Calu3 (cell line): ENCODE results near the gene RBM47. TPM values are rescaled to one million over a fixed set of nuclear protein-coding genes. Genes with fewer than 3 reads are reported as not detected.

Source experiments
- BruUV-seq: library from RNA; stranded (reverse); fragments of 400-500 nt; replicated peaks from 2 replicates; lab custom pipeline; 2021; lab: Mats Ljungman, UMichigan
- CTCF ChIA-PET: fragments of 300-600 bp; sonication (Branson Sonifier 250); formaldehyde crosslinking; loops from one replicate; lab custom pipeline; 2022; ENCODE audit warnings: antibody characterized with exemption; lab: Charles Lee
- DNase-seq: peaks from one replicate; pipeline ENCODE4 v3.0.0; 2022
- H3K27ac Mint-ChIP-seq: one replicate; pipeline ENCODE4 v1.8.0; 2022; ENCODE audit warnings: mixed read lengths; ENCODE audit not compliant: unreplicated experiment
- H3K27me3 Mint-ChIP-seq: one replicate; pipeline ENCODE4 v1.8.0; 2022; ENCODE audit warnings: mixed read lengths; ENCODE audit not compliant: unreplicated experiment
- H3K36me3 Mint-ChIP-seq: one replicate; pipeline ENCODE4 v1.8.0; 2022; ENCODE audit warnings: mild to moderate bottlenecking, moderate library complexity, mixed read lengths; ENCODE audit not compliant: insufficient read depth, unreplicated experiment
- H3K4me1 Mint-ChIP-seq: one replicate; pipeline ENCODE4 v1.8.0; 2022; ENCODE audit warnings: mild to moderate bottlenecking, low read depth, mixed read lengths; ENCODE audit not compliant: unreplicated experiment
- H3K4me3 Mint-ChIP-seq: one replicate; pipeline ENCODE4 v1.8.0; 2022; ENCODE audit warnings: mild to moderate bottlenecking, low read depth, moderate library complexity, mixed read lengths; ENCODE audit not compliant: unreplicated experiment
- H3K9me3 Mint-ChIP-seq: one replicate; pipeline ENCODE4 v1.8.0; 2022; ENCODE audit warnings: low read depth, mixed read lengths; ENCODE audit not compliant: unreplicated experiment
- intact Hi-C: fragments of 100-400 bp; cut with micrococcal nuclease; formaldehyde crosslinking; loops from one replicate; pipeline ENCODE4 v1.10.0; 2022; ENCODE audit not compliant: unreplicated experiment
- total RNA-seq: library from RNA; stranded (reverse); gene quantifications from 2 replicates; pipeline ENCODE4 v1.2.3, GENCODE V29; 2022
- TF ChIP-seq, protein P1 (sequence below): fragments of 200-600 bp; IDR thresholded peaks from one replicate; pipeline ENCODE4 v1.8.0; 2022; ENCODE audit warnings: antibody characterized with exemption; ENCODE audit not compliant: unreplicated experiment

The RBM47 gene
- total RNA-seq, 1 experiment from 2014 or later, result 86.6 TPM

DNA sequence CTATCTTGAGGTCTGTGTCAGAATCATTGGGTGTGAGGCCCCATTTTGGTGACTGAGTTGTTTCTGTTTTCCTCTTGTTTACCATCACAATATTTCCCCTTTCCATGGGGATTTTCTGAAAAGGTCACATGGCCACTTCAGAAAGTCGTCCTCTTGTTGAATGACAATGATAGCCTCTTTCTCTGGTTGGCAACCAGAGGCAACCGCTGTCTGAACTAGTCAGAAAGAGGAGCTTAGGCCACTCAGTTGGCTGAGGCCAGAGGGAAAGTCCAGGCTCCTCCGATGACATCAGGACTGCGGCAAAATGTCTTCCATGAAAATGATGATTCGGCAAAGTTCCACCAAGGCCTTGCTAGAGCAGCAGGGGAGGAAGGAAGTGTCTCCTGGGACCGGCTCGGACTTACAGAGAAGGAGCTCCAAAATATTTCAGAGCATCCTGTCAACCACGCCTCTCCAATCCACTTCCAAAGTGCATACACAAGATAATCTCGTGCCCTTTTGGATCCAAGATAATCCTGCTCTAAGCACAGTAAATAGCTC, 19.1 kb upstream of the RBM47 start:
- CTCF ChIA-PET, result interaction anchor here (0.8 kb wide), 1 partner anchor 70 kb away, joined by 3 read pairs; no protein-coding TSS in a partner anchor
- no peak overlapping the region for H3K27ac Mint-ChIP-seq
- intact Hi-C loops, result no loop called here
- no peaks in the 10 kb centered on the region for H3K36me3 Mint-ChIP-seq
- no peaks in the 10 kb centered on the region for H3K9me3 Mint-ChIP-seq
- H3K4me3 Mint-ChIP-seq, result no peak overlapping the region
- no peaks in the 10 kb centered on the region for H3K4me1 Mint-ChIP-seq
- BruUV-seq, result no TSS peak
- no peak for DNase-seq
- TF ChIP-seq, protein P1, sequence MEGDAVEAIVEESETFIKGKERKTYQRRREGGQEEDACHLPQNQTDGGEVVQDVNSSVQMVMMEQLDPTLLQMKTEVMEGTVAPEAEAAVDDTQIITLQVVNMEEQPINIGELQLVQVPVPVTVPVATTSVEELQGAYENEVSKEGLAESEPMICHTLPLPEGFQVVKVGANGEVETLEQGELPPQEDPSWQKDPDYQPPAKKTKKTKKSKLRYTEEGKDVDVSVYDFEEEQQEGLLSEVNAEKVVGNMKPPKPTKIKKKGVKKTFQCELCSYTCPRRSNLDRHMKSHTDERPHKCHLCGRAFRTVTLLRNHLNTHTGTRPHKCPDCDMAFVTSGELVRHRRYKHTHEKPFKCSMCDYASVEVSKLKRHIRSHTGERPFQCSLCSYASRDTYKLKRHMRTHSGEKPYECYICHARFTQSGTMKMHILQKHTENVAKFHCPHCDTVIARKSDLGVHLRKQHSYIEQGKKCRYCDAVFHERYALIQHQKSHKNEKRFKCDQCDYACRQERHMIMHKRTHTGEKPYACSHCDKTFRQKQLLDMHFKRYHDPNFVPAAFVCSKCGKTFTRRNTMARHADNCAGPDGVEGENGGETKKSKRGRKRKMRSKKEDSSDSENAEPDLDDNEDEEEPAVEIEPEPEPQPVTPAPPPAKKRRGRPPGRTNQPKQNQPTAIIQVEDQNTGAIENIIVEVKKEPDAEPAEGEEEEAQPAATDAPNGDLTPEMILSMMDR, result no peak
- no peaks in the 10 kb centered on the region for H3K27me3 Mint-ChIP-seq

DNA sequence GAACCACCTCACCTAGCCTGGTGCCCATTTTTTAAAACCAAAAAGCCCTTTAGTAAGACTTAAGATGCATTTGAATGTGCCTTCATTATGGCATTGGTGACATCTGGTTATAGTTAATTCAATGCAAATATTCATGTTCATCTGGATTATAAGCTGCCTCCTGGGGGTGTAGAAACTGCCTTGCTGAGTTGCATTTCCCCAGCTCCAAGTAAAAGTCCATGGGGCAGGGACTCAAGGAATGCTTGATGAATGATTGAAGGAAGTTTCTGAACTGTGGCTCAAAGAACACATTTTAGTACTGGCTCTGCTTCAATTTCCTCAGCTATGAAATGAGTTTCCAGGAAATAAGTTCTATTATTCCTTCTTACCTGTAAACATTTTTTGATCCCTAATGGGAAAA, 18.5 kb upstream of the RBM47 start:
- intact Hi-C loops, result no loop called here
- Mint-ChIP-seq H3K9me3 (no peaks in the 10 kb centered on the region), H3K36me3 (no peaks in the 10 kb centered on the region), H3K4me1 (no peaks in the 10 kb centered on the region), H3K27ac (no peak overlapping the region), H3K4me3 (no peak overlapping the region), H3K27me3 (no peaks in the 10 kb centered on the region)
- TF ChIP-seq, protein P1, result no peak
- no peak for DNase-seq
- CTCF ChIA-PET, result interaction anchor here (0.8 kb wide), 1 partner anchor 71 kb away, joined by 3 read pairs; no protein-coding TSS in a partner anchor
- no TSS peak for BruUV-seq

DNA sequence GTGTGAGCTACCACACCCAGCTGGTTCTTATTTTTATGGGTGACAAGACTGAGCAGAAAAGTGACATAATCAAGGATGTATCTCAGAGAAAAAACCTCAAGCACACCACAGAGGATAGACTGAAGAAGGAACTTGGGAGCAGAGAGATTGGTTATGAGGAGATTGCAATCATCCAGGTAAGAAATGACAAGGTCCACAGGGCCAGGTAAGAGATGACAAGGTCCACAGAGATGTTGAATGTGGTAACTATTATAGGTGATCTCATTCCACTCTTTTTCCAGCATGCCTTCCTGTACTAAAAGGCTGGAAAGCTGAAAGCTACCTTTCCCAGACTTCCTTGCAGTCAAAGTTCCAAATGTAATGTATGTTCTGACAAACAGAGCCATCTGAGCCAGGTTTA, 15.9 kb upstream of the RBM47 start:
- TF ChIP-seq, protein P1, result no peak
- Mint-ChIP-seq H3K27ac (no peak overlapping the region), H3K9me3 (no peaks in the 10 kb centered on the region), H3K4me3 (no peak overlapping the region), H3K27me3 (no peaks in the 10 kb centered on the region), H3K4me1 (no peaks in the 10 kb centered on the region), H3K36me3 (no peaks in the 10 kb centered on the region)
- no TSS peak for BruUV-seq
- DNase-seq, result no peak
- intact Hi-C loops, result no loop called here
- CTCF ChIA-PET, result no interaction called here

DNA sequence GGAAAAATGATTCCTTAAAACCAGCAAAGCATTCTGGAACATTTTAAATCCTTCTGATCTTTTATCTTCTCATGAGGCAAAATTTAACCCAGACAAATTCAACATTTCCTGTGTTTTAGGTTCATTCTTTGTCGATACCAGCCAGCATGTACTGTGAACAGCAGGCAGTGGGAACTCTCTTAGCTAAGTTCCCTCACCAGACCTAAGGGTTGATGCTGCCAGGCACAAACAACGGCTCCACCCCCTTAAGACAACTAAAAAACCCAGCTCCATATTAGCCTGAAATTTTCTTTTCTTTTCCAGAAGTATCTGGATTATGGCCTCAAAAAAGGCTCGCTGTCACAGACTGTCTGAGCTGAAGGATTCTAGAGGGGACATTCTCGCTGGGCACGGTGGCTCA, 2.4 kb upstream of the RBM47 start:
- CTCF ChIA-PET, result no interaction called here
- TF ChIP-seq, protein P1, result no peak
- intact Hi-C loops, result no loop called here
- DNase-seq, result no peak
- peaks cover 14% of the 10 kb centered on the region for H3K4me1 Mint-ChIP-seq
- peaks cover 42% of the 10 kb centered on the region for H3K36me3 Mint-ChIP-seq
- no peaks in the 10 kb centered on the region for H3K9me3 Mint-ChIP-seq
- no peak overlapping the region for H3K27ac Mint-ChIP-seq
- H3K4me3 Mint-ChIP-seq, result no peak overlapping the region
- no TSS peak for BruUV-seq
- H3K27me3 Mint-ChIP-seq, result no peaks in the 10 kb centered on the region
